Measurements from ENCODE around the gene NEK7.
"Not testable (repeated sequence)": the region's sequence is repeated elsewhere in the genome, so short reads cannot be mapped to it uniquely, and the experiment has no call there.

Gene NEK7

DNA sequence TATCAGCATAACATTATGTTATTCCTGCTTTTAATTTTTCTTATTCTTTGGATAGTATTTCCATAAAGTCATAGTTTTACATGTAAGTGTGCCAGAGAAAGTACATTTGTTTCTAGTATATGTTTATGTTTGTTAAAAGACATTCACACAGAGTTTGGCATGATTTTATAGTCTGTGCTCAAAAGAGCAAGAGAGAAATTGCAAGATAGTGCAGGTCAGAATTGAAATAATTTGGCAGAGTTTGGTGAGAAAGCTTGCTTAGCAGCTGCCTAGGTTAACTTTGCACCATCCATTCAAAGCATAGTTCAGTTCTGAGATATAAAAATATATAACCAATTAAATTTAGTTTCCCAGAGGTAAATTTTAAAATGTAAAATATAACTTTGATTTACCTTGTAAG, 17.0 kb downstream of the NEK7 start:
- DNase-seq: no peak

DNA sequence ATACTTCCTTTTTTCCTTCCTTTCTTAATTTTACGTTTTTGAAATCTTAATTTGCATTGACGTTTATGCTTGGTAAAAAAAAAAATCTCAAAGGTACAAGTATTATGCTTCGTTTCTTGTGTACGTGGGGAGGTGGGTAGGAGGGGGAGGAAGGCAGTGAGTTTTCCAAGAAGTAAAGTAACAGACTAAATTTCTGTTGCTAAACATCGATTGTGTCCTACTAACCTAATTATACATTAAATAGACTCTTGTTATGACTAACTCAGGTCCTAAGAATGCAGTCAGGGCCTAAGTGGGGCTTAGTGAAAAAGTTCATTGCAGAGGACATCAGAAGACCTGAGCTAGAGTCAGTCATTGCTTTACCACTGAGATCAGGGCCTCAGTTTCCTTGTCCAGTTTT, 17.5 kb downstream of the NEK7 start:
- no peak for DNase-seq

DNA sequence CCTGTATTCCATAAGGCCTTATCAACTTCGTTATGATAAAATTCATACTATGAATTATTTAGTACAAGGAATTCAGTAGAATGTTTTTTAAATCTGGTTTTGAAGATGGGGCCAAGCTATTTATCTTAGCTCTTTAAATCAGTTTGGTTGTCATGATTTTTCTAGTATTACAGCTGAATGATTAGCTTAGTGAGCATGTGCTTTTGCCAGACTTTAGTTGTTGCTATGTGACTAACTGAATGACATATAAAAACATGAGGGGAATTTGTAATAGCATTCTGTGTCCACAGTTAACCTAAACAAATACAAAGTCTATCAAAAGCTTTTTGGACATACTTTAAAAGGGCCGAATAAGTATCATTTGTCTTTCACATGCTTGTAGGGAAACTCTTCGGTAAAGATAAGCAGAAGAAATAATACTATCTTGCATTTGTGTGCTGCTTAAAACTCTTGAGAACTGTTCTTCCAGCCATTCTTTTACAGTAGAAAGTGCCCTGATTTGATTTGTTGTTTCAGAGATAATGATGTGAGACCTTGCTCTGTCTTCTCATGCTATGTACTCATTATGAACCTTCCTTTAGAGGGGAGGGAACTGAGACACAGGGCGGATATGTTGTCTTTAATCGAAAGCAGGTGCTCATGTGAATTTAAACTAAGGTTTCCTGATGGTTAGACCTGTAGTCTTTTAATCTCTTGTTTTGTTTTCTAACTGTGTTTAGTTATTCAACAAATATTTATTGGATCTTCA, 18.8 kb downstream of the NEK7 start:
- DNase-seq: no peak

DNA sequence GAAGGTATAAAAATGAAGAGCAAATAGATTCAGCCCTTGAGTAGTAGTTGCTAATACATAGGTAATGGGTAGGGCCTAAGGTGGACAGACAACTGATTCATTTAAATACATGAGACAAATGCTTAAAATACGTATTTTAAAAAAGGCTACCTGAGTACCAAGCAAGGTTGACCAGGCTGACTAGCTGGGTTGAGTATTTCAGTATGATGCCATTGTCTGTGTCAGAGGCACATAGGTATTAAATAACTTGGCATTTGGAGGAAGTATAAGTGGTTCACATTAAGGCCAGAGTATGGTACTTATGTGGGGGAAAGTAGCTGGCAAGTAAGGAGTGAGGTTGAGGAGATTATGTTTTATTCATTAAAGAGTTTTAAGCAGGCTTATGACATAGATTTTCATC, 19.4 kb downstream of the NEK7 start:
- no peak for DNase-seq

DNA sequence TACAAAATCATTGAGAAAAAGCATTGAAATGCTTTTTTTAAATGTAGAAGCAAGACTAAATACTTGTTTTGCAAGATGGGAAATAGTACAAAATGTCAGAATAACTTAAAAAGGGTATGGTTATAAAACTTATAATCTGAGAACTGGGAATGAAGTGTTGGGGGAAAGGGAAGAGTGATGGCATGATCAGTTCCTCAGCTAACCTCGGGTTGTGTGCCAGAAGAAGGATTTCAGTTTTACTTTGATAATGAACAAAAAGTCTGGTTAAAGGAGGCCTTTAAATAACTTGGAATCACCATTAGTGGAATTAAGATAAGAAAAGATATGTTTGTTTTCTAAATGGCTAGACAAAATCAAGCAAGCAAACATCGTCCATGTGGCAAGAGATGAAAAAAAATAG, 20.7 kb downstream of the NEK7 start:
- DNase-seq: no peak

DNA sequence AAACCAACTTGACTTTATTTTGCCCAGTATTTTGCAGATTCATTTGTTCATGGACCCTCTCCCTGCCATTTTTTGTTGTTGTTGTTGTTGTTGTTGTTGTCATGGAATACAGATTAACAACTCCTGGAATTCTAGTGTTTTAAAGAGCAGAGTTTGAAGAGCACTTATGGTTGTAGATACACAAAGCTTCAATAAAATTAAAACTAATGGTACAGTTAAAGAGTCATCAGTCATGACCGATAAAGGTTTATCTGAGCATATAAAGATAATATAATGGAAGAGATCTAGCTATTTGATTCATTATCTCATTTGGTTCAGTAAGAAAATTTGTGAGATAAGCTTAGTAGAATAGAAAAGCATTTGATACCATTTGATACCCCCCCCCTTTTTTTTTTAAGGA, 21.8 kb downstream of the NEK7 start:
- DNase-seq: no peak

DNA sequence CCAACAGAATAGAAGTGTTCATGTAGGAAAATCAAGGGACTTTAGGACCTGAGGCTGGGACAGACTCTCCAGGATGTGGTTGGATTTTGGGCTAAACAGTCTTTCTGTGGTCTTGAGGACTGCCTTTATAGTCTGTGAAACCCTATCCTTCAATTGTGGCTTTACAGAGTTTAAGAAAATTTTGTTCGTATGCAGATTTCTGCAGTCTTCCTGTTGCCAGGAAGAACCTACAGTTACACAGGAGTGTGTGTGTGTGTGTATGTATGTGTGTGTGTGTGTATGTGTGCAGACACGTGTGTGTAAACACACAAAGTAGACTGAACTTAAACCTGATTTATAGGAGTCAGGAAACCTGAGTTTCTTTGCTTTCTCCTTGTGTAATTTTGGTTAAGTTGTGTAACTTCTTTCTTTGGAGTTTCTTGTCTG, 22.8 kb downstream of the NEK7 start:
- DNase-seq: no peak

DNA sequence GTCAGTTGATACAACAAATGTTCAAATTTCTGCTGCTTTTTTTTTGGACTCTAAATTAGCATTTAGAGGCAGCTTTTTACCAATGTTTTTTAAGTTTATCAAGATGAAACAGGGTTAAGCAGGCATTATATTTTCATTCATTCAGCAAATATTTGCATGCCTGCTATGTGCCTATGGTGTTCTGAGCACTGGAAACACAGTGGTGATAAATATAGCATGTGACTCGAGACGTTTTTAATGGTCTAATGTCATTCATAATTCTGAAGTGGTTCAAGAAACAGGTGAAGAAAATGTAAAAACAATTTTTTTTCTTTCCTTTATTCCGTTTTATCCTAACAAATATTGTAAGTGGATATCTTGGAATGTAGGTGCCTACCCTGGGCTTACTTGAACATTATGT, 26.8 kb downstream of the NEK7 start:
- DNase-seq: no peak

DNA sequence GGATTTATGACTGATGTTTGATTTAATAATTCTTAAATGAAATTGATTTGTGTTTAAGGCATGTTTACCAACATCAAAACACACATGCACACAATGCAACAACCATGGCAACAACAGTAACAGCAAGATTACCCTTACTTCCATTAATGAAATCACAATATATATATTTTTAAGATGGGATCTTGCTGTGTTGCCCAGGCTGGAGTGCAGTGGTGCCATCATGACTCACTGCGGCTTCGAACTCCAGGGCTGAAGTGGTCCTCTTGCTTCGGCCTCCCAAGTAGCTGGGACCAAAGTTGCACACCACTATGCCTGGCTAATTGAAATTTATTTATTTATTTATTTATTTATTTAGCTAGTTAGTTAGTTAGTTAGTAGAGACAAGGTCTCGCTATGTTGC, 27.7 kb downstream of the NEK7 start:
- DNase-seq: no peak

DNA sequence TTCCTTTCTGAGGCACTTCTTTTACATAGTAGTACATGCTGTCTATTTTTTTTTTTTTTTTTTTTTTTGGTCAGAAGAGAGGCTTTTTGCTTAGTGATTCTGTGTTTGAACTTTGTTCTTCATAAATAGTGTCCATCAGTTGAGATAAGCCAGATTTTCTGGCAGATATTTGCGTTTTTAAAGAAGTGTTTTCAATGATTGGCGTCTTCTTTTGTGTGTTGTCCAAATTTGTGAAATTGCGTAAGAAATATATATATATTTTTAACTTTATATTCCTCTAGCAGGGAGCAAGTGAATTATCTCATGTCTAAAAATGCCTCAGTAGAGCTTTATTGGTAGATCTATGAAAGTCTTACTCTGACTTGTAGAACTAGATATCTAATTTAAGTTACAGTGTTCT, 28.3 kb downstream of the NEK7 start:
- DNase-seq: no peak

DNA sequence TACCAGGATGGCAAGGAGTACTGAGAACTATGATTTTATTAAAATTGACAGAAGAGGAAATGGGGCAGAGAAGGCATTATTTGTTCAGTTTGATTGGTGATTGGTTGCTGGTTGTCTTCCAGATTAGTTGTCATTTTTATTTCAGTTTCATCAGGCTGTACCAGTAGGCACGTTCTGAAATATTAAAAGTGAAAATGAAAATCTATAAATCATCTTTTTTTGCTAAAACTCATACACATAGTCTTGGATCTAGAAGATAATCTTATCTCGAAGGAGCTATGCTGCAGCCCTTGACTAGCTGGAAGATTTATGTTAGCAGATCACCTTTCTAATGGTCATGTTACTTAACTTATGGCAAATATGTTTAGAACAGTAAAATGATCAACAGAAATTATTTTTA, 29.0 kb downstream of the NEK7 start:
- DNase-seq: no peak

DNA sequence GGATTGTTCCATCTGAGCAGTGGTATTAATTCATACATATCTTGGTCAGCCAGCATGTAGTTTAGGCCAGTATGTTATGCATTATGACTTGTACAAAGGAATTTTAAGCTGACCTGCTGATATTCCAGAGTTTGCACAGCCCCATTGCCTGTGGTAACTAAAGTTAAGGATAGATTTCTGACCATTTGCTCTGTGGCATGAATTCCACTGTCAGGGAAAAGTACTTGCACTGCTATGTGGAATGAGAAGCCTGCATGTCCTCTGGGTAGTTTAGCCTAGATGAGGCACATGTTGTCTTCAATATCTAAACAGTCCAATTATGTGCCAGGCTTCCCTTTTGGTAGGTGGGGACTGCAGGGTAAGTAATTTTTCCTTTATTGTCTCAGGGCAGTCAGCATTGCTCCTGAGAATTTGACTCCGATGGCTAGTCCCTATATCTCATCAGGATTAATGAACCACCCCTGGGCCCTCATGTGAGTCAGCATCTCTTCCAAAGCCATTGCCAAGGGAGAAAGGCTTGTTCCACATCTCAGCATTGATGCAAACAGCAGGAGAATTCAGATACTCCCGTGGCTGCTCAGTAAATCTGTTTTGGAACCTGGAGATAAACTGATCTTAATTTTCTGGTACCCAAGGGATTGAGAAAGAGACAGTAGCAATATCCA, 30.2 kb downstream of the NEK7 start:
- no peak for DNase-seq

DNA sequence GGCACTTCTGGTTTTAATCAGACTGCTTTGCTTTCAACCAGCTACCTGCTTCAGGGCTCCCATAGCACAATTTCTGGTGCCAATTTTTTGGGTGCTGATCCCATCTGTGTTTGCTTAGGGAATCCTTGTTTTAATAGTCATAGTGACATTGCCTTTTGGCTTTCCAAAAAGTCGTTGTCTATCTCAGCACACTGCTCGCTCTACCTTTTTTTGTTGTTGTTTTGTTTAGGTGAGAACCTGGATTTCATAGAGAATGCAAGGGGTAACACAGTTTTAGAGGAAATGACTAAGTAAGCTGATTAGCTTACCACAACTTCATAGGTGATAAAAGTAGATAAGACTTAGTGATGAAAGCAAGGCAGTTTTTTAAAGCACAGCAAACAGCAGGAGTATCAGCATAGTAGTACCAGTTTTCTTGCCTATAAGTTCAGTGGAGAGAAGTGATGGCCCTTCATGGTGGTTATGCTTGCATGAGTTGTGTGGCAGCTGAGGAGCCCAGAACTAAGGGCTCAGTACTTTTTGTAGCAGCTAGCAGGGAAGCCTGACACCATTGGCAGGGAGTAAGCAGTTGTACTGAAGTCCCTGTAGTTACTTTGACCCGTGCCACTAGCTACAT, 31.3 kb downstream of the NEK7 start:
- DNase-seq: no peak

DNA sequence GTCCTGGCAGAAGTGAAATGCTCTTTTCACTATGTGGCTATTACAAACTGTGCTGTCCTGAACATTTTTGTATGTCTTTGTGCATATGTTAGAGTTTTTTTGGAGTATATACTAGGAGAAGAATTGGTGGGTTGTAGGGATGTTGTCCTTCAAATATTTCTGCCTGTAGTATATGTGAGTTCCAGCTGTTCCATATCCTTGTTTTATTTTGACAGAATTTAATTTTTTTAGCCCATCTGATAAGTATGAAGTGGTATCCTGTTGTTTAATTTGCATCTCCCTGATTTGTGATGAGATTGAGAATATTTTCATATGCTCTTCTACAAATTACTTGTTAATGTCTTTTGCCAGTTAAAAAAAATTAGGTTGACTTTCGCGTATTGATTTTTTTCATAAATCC, 34.3 kb downstream of the NEK7 start:
- no peak for DNase-seq

DNA sequence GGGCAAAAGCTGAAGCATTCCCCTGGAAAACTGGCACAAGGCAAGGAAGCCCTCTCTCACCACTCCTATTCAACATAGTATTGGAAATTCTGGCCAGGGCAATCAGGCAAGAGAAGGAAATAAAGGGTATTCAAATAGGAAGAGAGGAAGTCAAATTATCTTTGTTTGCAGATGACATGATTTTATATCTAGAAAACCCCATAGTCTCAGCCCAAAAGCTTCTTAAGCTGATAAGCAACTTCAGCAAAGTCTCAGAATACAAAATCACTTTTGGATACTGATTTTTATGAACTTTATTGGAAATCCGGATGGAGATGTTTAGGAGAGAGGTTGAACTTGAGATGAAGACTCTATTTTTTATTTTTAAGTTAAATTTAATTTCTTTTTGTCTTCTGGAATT, 37.1 kb downstream of the NEK7 start:
- not testable (repeated sequence) for DNase-seq

DNA sequence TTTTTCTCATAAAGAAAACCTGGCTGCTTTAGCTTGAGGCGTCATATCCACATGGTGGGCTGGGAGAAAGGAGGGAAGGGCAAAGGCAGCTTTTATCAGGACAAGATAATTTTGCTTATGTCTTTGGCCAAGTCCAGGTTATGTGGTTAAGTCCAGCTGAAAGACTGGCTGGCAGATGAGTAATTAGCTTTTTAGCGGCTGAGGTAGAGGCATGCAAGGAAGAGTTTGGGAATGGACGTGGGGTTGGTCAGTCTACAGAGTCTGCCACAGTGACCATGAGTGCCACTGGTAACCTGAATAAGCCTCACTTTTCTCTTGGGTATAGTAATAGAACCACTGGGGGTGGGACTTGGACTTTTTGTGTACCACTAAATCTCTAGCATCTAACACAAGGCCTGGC, 39.8 kb downstream of the NEK7 start:
- no peak for DNase-seq

DNA sequence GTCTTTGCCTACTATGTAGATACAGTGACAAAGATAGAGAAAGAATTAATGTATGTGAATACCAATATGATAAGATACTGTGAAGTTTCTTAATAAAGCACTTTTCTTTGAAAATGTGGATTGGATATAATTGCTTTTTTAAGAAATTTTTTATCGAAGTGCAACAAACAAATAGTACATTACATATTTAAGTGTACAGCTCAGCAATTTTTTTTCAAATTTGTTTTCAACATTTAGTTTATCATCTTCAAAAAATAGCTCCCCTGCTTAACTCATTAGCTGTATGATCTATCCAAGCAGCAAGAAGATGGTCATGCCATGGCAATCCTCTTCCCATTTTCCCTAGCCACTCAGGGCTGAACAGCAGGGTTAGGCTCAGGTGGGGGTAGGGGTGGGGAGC, 40.5 kb downstream of the NEK7 start:
- DNase-seq: no peak

DNA sequence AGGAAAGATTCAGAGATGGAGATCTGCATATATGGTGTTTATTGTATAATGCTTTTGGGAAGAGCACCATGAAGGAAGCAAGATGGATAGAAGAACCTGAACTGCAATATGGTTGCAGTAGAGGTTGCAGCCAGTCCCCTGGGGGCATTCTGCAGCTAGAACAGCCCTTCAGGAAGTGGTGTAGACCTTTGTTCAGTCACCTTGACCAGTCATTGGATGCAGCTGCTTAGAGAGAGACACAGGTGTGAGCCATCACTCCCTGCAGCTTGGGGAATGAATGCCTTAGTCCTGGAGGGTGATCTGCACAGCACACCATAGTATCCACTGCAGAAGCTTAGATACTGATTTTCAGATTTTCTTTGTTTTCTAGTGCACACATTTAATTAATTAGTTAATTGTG, 42.3 kb downstream of the NEK7 start:
- DNase-seq: no peak

DNA sequence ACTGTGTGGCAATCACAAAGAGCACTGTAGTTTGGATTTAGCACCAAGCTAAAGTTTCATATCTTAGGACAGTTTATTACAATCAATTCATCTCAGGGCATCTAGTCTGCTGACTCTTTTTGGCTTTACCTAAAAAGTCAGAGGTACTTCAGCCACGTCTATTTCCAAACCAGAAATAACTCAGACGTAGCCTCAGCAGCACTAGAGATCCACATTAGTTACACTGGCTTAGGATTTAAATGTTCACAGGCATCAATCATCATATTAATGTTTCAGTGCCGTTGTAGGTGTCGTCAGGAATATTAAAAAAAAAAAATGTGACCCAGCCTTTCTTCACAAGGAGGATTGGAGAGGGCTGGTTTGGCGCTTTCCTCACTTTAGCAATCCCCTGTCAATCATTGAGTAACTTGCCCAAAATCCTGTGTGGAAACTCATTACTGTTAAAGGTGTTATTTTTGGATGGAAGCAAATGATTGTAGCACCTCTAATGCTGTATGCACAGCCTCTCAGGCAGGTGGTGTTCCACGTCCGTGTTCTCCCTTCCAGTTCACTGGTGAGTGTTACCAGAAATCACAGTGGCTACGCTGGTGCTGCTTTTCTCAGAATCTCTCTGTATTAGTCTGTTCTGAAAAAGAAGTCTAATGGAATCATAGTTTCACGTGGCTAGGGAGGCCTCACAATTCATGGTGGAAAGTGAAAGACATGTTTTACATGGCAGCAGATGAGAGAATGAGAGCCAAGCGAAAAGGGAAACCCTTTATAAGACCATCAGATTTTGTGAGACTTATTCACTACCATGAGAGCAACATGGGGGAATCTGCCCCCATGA, 45.4 kb downstream of the NEK7 start:
- DNase-seq: no peak

DNA sequence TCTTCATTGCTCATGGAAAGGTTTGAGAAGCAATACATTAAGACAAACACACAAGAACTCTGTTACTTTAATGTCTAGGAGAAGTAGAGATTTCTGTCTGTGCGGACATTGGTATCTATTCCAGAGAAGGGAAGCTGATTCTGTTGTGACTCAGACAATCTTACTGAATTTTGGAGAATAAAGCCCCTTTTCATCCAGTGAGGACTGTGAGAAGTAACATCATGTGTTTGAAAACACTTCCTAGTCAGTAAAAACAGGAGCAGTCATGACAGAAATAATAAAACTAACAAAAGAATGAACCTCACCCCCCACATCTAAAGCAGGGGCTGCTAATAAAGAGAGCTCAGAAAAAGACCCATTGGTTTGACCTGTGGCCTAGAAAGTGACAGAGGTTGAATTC, 46.6 kb downstream of the NEK7 start:
- no peak for DNase-seq

DNA sequence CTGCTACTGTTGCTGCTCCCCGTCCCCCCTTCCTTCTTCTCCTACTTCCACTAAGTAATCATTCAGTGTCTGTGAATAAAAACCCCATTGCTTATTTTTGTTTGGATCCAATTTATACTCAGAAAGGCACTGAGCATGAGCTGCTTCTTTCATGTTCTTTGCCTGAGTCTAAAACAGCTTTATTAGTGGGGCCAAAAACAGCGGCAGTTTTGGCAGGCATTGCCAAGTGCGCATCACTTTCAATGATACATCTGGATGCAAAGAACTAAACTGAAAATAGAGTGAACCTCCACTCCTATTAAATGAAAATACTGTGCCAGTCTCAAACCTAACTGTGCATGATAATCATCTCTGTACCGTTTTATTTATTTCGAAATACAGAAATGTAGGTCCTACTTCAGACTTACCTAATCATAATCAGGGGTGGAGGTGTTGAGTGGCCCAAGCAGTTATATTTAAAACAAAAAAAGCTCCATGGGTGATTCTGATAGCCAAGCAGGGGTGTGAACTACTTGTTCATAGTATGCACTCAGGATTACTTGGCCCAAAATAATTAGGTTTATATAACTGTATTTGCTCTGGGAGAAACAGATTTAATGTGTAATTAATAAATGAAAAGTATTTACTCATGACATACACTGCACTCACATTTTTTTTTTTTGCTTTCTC, 48.4 kb downstream of the NEK7 start:
- DNase-seq: no peak

DNA sequence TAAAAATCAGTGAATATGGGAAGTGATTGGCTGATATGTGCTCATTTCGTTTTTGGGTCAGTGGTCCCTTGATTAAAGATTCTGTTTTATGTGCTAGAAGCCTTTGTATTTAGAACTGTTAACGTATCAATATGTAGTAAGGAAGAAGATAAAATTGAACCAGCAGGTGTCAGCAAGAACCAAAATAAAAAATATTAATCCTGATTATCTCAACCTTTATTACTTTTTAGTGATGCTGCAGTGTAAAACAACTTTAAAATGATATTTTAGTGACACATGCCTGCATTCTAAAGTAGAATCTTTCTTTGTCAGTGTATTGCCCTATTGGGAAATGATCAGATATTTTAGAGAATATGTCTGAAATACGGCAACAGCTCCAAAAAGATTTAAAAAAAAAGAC, 49.5 kb downstream of the NEK7 start:
- no peak for DNase-seq

DNA sequence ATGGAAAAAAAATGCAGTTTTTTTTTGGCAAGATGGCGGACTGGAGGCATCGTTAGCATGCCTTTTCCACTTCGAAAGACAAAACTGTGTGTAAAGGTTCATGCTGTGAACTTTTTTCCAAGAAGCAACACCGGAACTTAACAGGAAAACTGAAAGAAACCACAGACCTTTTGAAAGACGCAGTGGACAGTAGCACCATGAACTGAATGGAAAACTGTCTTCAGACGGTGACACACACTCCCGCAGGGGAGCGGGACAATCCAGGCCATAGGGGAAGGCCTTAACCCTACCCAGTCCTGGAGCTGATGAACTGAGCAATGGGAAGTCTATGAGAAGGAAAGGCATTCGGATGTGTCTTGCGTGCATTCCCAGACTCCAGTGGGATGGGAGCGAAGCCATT, 54.9 kb downstream of the NEK7 start:
- DNase-seq: no peak

Measured in effector CD8-positive, alpha-beta T cell (primary cell).